Measurements from ENCODE around the gene ELMO1. TPM values are rescaled to one million over a fixed set of nuclear protein-coding genes. Genes with fewer than 3 reads are reported as not detected.

ELMO1 gene
- polyA plus RNA-seq, 2 of the 4 experiments (the other 2 are of a cell fraction) = 2.3 to 6.1 TPM

GRCh38 chr7:37399876-37400421 is 48.7 kb downstream of the ELMO1 start:
- Histone ChIP-seq H3K4me2 (no peak overlapping the region), H3K4me3 (no peak overlapping the region), H3K27ac (no peak overlapping the region), H3K9me3 (no peaks in the 10 kb centered on the region; the same call in 2 of the 3 replicates), H3K4me1 (peaks cover 5% of the 10 kb centered on the region; the same call in 1 of the 3 replicates)
- ChIA-PET CTCF (no interaction called here), POLR2A (no interaction called here)
- DNase-seq (ENCODE audit: low read depth in 1 of 2, low spot score in 1 of 2) (no peak), ATAC-seq (no peak), FAIRE-seq (no peak)
- WGBS (ENCODE audit: missing lambda C conversion rate) = 72% methylated on average over 3 of the region's 3 CpGs
- TF ChIP-seq USF2 (IDR thresholded peaks at IDR 0.05) (no peak), PBX3 (IDR thresholded peaks at IDR 0.05) (no peak), REST (IDR thresholded peaks at IDR 0.05) (no peak), TP53 (CRISPR knock-in tag; IDR thresholded peaks at IDR 0.05) (no peak), HEYL (CRISPR knock-in tag; IDR thresholded peaks at IDR 0.05) (no peak), JUNB (IDR thresholded peaks at IDR 0.05) (no peak), HOXB13 (CRISPR knock-in tag; IDR thresholded peaks at IDR 0.05; ENCODE audit: low read depth) (no peak), POLR2AphosphoS2 (conservative IDR thresholded peaks at IDR 0.05; ENCODE audit: low read length) (no peak), ZSCAN20 (CRISPR knock-in tag; IDR thresholded peaks at IDR 0.05) (no peak), TFCP2L1 (CRISPR knock-in tag; IDR thresholded peaks at IDR 0.05) (no peak), POLR2A (IDR thresholded peaks at IDR 0.05; ENCODE audit: low read length) (no peak), HOXA7 (CRISPR knock-in tag; IDR thresholded peaks at IDR 0.05) (no peak), SREBF2 (IDR thresholded peaks at IDR 0.05) (no peak), CEBPB (IDR thresholded peaks at IDR 0.05) (no peak), JUN (IDR thresholded peaks at IDR 0.05) (no peak), KDM5A (IDR thresholded peaks at IDR 0.05) (no peak)

GRCh38 chr7:37398403-37398802 is 50.3 kb downstream of the ELMO1 start:
- ATAC-seq (no peak), FAIRE-seq (no peak), DNase-seq (ENCODE audit: low read depth in 1 of 2, low spot score in 1 of 2) (no peak)
- ChIA-PET CTCF (no interaction called here), POLR2A (no interaction called here)
- no peak for TF ChIP-seq SREBF2 (IDR thresholded peaks at IDR 0.05)
- no peak for TF ChIP-seq CHD4 (IDR thresholded peaks at IDR 0.05; ENCODE audit: borderline replicate concordance)
- TF ChIP-seq MAZ (IDR thresholded peaks at IDR 0.05; ENCODE audit: borderline replicate concordance, low read depth, low read length) = no peak
- no peak for TF ChIP-seq RCOR1 (IDR thresholded peaks at IDR 0.05; ENCODE audit: low read depth, low read length)
- TF ChIP-seq POLR2A (IDR thresholded peaks at IDR 0.05; ENCODE audit: low read length) = no peak
- no peak for TF ChIP-seq HOXB13 (CRISPR knock-in tag; IDR thresholded peaks at IDR 0.05; ENCODE audit: low read depth)
- no peak for TF ChIP-seq MAX (IDR thresholded peaks at IDR 0.05)
- no peak for TF ChIP-seq RNF2 (IDR thresholded peaks at IDR 0.05; ENCODE audit: borderline replicate concordance, low read depth)
- no peak for TF ChIP-seq CBX2 (IDR thresholded peaks at IDR 0.05; ENCODE audit: borderline replicate concordance, low read depth)
- peaks cover 5% of the 10 kb centered on the region; the same call in 1 of the 3 replicates for H3K4me1 ChIP-seq
- H3K9me3 ChIP-seq = no peaks in the 10 kb centered on the region; the same call in 2 of the 3 replicates
- no peak overlapping the region for H3K4me3 ChIP-seq
- 51% methylated on average over 6 of the region's 6 CpGs for WGBS (ENCODE audit: missing lambda C conversion rate)
- H3K4me2 ChIP-seq = no peak overlapping the region
- no peak overlapping the region for H3K27ac ChIP-seq

Measured in A549 (cell line).